Gastrocnemius medialis (tissue), 4 donors: ENCODE results near the gene TMEM18.

Source experiments
- CTCF ChIP-seq, 5 experiments: fragments of 450-650 bp in 3 of 5; fragments of 200-600 bp in 2 of 5; sonication (generic) in 2 of 5; IDR thresholded peaks in 4 of 5; conservative IDR thresholded peaks in 1 of 5; 1 replicate in 4 of 5; 2 replicates in 1 of 5; pipeline ENCODE4 v1.5.1; 2016 to 2019; ENCODE audit warnings: antibody characterized with exemption in 5 of 5, mild to moderate bottlenecking in 3 of 5, moderate library complexity in 3 of 5
- POLR2A ChIP-seq, 2 donors: fragments of 450-650 bp; IDR thresholded peaks; one replicate each; pipeline ENCODE4 v1.6.1; 2017; ENCODE audit warnings: antibody characterized with exemption in 2 of 2, mild to moderate bottlenecking in 2 of 2, moderate library complexity in 2 of 2

- no peak for TF ChIP-seq CTCF (IDR thresholded peaks at IDR 0.05 in 4 of 5, conservative IDR thresholded peaks at IDR 0.05 in 1 of 5)
- TF ChIP-seq POLR2A (IDR thresholded peaks at IDR 0.05) = no peak
Observed at GRCh38 chr2:678964-679363, 1.8 kb upstream of the TMEM18 start.
